WTC11 (cell line): ENCODE measurements around the gene LHX3.

ENCODE experiments used
- CBFB ChIP-seq: sonication (generic); formaldehyde crosslinking; IDR thresholded peaks from 2 replicates; pipeline ENCODE4 v1.8.1; 2022; ENCODE audit warnings: mild to moderate bottlenecking, low read depth, missing genetic modification reagents
- ETV6 ChIP-seq: sonication (generic); formaldehyde crosslinking; IDR thresholded peaks from 2 replicates; pipeline ENCODE4 v1.8.1; 2022; ENCODE audit warnings: mild to moderate bottlenecking, missing genetic modification reagents
- GABPB1 ChIP-seq: sonication (generic); formaldehyde crosslinking; IDR thresholded peaks from 2 replicates; pipeline ENCODE4 v1.8.1; 2023; ENCODE audit warnings: mild to moderate bottlenecking, missing genetic modification reagents
- JUN ChIP-seq: sonication (generic); formaldehyde crosslinking; IDR thresholded peaks from 2 replicates; pipeline ENCODE4 v1.8.0; 2023; ENCODE audit warnings: mild to moderate bottlenecking, missing genetic modification reagents
- NFYB ChIP-seq: sonication (generic); formaldehyde crosslinking; conservative IDR thresholded peaks from 2 replicates; pipeline ENCODE4 v1.8.0; 2022; ENCODE audit warnings: low read depth, missing genetic modification reagents
- NR1H2 ChIP-seq: sonication (generic); formaldehyde crosslinking; IDR thresholded peaks from 2 replicates; pipeline ENCODE4 v1.9.0; 2021; ENCODE audit warnings: mild to moderate bottlenecking, moderate library complexity, missing genetic modification reagents
- SP1 ChIP-seq: sonication (generic); formaldehyde crosslinking; conservative IDR thresholded peaks from 2 replicates; pipeline ENCODE4 v1.8.1; 2022; ENCODE audit warnings: missing genetic modification reagents
- TCF7 ChIP-seq: sonication (generic); formaldehyde crosslinking; IDR thresholded peaks from 2 replicates; pipeline ENCODE4 v1.8.0; 2022; ENCODE audit warnings: mild to moderate bottlenecking, low read depth, missing genetic modification reagents, moderate library complexity
- TP53 ChIP-seq: sonication (generic); formaldehyde crosslinking; IDR thresholded peaks from 2 replicates; pipeline ENCODE4 v1.8.1; 2023; ENCODE audit warnings: mild to moderate bottlenecking, missing genetic modification reagents
- ZNF138 ChIP-seq: sonication (generic); formaldehyde crosslinking; conservative IDR thresholded peaks from 2 replicates; pipeline ENCODE4 v1.8.1; 2022; ENCODE audit warnings: mild to moderate bottlenecking, moderate library complexity, missing genetic modification reagents
- TF ChIP-seq, protein P1 (sequence below): fragments of 200-600 bp; IDR thresholded peaks from 2 replicates; pipeline ENCODE4 v1.8.0; 2022; ENCODE audit warnings: antibody characterized with exemption
- TF ChIP-seq, protein P2 (sequence below): sonication (generic); formaldehyde crosslinking; IDR thresholded peaks from 2 replicates; pipeline ENCODE4 v1.8.1; 2023; ENCODE audit warnings: mild to moderate bottlenecking, missing genetic modification reagents, moderate library complexity
- TF ChIP-seq, protein P3 (sequence below): sonication (generic); formaldehyde crosslinking; IDR thresholded peaks from 2 replicates; pipeline ENCODE4 v1.8.1; 2022; ENCODE audit warnings: mild to moderate bottlenecking, moderate library complexity, missing genetic modification reagents
- TF ChIP-seq, protein P4 (sequence below): fragments of 250-450 bp; sonication (Bioruptor Pico); IDR thresholded peaks from 2 replicates; pipeline ENCODE4 v2.1.2; 2022; ENCODE audit warnings: mild to moderate bottlenecking, moderate library complexity

DNA sequence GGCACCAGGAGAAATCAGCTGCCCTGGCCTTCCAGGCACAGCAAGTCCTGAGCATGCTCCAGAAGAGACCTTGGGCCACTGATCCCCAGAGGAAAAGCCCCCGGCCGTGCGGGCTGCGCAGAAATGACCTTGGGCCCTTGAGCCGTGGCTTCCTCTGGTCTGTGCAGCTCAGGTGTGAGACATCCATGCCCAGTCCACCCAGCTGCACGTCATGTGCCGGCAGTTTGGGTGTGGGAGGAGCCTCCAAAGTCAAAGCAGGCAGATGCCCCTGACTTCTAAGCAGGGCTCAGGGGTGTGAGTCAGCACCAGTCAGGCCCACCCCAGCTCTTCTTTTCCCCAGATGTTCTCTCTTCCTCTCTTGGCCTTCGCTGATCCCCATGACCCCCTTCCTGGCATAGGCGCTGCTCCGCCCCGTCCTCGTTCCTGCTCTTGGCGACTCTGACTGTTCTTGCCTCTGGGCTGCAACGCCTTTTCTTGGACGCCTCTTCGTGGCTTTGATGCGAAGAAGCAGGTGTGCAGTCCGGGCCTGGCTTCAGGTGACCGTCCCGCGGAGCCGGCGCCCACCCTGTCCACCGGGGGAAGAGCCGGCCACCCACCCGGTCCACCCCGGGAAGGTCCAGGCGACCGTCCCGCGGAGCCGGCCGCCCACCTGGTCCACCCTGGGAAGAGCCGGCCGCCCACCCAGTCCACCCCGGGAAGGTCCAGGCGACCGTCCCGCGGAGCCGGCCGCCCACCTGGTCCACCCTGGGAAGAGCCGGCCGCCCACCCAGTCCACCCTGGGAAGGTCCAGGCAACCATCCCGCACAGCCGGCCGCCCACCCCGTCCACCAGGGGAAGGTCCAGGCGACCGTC is 46.6 kb upstream of the LHX3 start:
- TF ChIP-seq, protein P1, sequence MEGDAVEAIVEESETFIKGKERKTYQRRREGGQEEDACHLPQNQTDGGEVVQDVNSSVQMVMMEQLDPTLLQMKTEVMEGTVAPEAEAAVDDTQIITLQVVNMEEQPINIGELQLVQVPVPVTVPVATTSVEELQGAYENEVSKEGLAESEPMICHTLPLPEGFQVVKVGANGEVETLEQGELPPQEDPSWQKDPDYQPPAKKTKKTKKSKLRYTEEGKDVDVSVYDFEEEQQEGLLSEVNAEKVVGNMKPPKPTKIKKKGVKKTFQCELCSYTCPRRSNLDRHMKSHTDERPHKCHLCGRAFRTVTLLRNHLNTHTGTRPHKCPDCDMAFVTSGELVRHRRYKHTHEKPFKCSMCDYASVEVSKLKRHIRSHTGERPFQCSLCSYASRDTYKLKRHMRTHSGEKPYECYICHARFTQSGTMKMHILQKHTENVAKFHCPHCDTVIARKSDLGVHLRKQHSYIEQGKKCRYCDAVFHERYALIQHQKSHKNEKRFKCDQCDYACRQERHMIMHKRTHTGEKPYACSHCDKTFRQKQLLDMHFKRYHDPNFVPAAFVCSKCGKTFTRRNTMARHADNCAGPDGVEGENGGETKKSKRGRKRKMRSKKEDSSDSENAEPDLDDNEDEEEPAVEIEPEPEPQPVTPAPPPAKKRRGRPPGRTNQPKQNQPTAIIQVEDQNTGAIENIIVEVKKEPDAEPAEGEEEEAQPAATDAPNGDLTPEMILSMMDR: no peak
- TF ChIP-seq ETV6 (CRISPR knock-in tag): no peak
- no peak for TF ChIP-seq JUN (CRISPR knock-in tag)
- TF ChIP-seq NR1H2 (CRISPR knock-in tag): no peak
- no peak for TF ChIP-seq ZNF138 (CRISPR knock-in tag)
- TF ChIP-seq, protein P2, sequence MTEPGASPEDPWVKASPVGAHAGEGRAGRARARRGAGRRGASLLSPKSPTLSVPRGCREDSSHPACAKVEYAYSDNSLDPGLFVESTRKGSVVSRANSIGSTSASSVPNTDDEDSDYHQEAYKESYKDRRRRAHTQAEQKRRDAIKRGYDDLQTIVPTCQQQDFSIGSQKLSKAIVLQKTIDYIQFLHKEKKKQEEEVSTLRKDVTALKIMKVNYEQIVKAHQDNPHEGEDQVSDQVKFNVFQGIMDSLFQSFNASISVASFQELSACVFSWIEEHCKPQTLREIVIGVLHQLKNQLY (CRISPR knock-in tag): no peak
- TF ChIP-seq TP53 (CRISPR knock-in tag): no peak
- TF ChIP-seq GABPB1 (CRISPR knock-in tag): no peak
- no peak for TF ChIP-seq TCF7 (CRISPR knock-in tag)
- no peak for TF ChIP-seq NFYB (CRISPR knock-in tag)
- TF ChIP-seq, protein P3, sequence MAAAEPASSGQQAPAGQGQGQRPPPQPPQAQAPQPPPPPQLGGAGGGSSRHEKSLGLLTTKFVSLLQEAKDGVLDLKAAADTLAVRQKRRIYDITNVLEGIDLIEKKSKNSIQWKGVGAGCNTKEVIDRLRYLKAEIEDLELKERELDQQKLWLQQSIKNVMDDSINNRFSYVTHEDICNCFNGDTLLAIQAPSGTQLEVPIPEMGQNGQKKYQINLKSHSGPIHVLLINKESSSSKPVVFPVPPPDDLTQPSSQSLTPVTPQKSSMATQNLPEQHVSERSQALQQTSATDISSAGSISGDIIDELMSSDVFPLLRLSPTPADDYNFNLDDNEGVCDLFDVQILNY: no peak
- no peak for TF ChIP-seq CBFB (CRISPR knock-in tag)
- no peak for TF ChIP-seq SP1 (CRISPR knock-in tag)
- TF ChIP-seq, protein P4, sequence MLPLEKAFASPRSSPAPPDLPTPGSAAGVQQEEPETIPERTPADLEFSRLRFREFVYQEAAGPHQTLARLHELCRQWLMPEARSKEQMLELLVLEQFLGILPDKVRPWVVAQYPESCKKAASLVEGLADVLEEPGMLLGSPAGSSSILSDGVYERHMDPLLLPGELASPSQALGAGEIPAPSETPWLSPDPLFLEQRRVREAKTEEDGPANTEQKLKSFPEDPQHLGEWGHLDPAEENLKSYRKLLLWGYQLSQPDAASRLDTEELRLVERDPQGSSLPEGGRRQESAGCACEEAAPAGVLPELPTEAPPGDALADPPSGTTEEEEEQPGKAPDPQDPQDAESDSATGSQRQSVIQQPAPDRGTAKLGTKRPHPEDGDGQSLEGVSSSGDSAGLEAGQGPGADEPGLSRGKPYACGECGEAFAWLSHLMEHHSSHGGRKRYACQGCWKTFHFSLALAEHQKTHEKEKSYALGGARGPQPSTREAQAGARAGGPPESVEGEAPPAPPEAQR (CRISPR knock-in tag): no peak
